GM20000 (cell line): ENCODE data around the gene LMNB1.

Source experiments
- DNase-seq: peaks from one replicate; pipeline ENCODE4 v3.0.0; 2012; ENCODE audit warnings: low spot score
- CTCF ChIP-seq: IDR thresholded peaks from 2 replicates; pipeline ENCODE4 v1.5.1; 2012; ENCODE audit warnings: mild to moderate bottlenecking, control low read depth; ENCODE audit errors: extremely low read depth, missing control alignments

LMNB1 gene

GRCh38 chr5:126745259-126745992 lies 31.5 kb upstream of the LMNB1 start:
- DNase-seq, result no peak
- no peak for TF ChIP-seq CTCF

DNA sequence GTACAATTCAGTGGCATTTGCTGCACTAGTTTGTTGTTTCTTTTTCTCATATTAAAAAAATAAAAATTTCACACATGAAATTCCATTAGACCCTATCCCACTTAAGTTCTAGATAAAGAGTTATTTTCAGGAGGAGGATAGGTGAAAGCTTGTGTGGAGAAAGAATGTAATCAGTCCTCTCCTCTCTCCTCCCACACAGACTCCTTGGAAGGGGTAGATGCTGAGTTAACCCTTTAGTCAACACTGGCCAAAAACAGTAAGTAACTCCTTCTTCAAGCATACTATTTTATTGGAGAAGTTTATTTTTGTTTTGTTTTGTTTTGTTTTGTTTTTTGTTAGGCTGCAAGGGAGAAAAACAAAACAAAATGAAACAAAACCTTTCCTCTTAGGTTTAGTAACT lies 30.6 kb upstream of the LMNB1 start:
- no peak for DNase-seq
- TF ChIP-seq CTCF, result no peak

DNA sequence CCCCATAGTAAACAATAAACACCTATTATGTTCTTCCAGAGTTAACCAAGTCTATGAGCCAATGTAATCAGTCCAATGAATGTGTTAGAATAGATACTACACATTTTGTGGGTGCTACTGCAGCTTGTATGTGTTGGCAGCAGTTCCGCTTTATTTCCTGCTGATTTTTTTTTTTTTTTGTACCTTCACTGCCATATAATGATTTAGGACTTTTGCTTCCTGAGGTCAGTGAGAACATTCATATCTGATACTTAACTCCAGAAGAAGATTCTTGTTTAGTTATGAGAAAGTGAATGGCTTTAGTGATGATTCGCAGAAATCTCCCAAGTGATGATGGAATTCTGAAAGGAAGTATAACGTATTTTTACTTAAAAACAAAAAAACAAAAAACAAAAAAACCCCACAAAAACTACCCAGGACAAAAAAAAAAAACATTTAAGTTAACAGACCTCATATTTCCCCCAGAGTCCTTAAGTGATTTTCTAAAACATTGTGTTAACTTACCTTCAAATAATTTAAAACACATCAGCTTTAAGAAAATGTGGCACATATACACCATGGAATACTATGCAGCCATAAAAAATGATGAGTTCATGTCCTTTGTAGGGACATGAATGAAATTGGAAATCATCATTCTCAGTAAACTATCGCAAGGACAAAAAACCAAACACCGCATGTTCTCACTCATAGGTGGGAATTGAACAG lies 24.7 kb upstream of the LMNB1 start:
- no peak for DNase-seq
- TF ChIP-seq CTCF, result no peak

DNA sequence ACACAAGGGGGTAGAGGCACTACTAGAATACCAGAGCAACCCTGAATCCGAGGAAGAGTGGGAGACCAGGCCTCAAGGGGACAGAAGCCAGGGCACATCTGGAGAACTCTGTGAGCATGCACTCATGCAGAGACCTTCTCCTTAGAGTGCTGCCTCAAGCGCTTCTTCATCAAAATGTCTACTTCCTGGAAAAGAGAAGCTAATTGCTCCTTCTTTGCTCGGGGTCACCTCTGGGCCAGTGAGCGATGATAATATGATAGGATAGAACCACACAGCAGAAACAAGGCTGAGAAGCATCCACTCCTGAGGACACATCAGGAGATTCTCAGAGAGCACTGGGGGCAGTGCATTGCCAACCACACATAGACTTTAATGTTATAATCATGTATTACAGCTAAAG lies 23.7 kb upstream of the LMNB1 start:
- DNase-seq, result no peak
- TF ChIP-seq CTCF, result no peak

DNA sequence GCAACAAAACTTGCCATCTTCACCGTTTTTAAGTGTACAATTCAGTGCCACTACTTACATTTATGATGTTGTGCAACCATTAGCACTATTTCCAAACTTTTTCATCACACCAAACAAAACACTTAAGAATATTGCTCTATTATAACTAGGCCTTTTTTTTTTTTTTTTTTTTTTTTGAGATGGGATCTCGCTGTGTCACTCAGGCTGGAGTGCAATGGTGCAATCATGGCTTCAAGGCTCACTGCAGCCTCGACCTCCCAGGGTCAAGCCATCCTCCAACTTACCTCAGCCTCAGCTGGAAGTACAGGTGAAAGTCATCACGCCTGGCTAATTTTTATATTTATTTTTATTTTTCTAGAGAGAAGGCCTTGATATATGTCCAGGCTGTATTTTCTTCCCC lies 22.3 kb upstream of the LMNB1 start:
- TF ChIP-seq CTCF, result no peak
- DNase-seq, result no peak

- TF ChIP-seq CTCF, result no peak
These were observed 21.3 kb upstream of the LMNB1 start for GRCh38 chr5:126755593-126755992.

DNA sequence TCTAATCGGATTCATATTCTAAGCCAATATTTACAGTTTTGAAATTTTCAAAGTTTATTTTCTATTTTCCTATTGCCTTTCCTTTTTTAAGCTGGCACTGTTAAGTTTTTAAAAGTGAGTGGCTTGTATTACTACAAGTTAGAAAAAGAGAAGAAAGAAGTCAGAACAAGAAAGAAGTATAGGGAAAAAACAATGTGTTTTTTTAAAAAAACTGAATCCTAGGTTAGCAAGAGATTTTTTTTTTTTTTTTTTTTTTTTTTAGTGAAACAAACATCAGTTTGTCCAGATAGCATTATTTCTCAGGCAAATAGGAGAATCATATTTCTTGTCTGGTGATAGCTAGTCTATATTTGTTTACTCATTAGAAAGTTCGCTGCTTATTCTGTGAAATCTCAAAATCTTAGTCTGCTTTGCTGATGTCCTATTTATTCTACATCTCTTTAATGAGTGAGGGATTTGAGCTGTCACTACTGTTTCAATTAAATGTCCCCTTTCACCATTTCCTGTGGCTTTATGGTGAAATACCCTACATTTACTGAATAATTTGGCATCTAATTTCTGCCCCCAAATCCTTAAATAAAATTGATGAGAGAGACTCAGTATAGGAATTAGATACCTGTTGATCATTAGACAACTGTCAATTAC lies 19.1 kb upstream of the LMNB1 start:
- no peak for TF ChIP-seq CTCF
- no peak for DNase-seq

More at GRCh38 chr5:126755593-126755992, 21.3 kb upstream of the LMNB1 start:
- DNase-seq, result no peak
